ENCODE data around the gene UNC13C. TPM values are rescaled to one million over a fixed set of nuclear protein-coding genes. Genes with fewer than 3 reads are reported as not detected.

UNC13C gene
- total RNA-seq, 1 donor from 2014 or later = 0.26 TPM

DNA sequence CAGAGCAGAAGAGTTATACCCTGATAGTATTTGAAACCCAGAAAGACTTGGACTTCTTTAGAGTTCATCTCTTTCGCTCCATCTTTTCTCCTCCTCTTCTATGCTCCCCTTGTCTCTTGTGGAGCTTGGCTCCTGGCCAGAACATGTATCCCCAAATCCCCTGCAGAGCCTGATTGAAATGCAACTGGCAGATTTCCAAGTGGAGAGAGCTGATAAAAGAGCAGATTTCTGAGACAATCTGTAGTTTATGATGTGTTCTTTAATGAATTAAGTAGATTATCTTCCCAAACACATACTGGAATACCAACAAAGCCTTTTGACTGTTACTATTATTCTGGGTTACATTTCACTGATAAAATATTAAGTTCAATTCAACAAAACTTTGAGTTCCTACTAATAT lies 33.4 kb downstream of the UNC13C start:
- TF ChIP-seq CTCF (IDR thresholded peaks at IDR 0.05; ENCODE audit: insufficient read depth, low read length, severe bottlenecking) = no peak
- no peak for FAIRE-seq
- Histone ChIP-seq H3K4me3 (ENCODE audit: low read depth, low read length) (no peak overlapping the region), H3K36me3 (ENCODE audit: control insufficient read depth, insufficient read depth, low read length) (no peaks in the 10 kb centered on the region), H3K27me3 (ENCODE audit: control insufficient read depth, insufficient read depth, low read length) (no peaks in the 10 kb centered on the region)
- DNase-seq (ENCODE audit: low read depth) = no peak

GRCh38 chr15:54014067-54014655 lies 35.9 kb downstream of the UNC13C start:
- no peak for TF ChIP-seq CTCF (IDR thresholded peaks at IDR 0.05; ENCODE audit: insufficient read depth, low read length, severe bottlenecking)
- Histone ChIP-seq H3K27me3 (ENCODE audit: control insufficient read depth, insufficient read depth, low read length) (no peaks in the 10 kb centered on the region), H3K36me3 (ENCODE audit: control insufficient read depth, insufficient read depth, low read length) (no peaks in the 10 kb centered on the region), H3K4me3 (ENCODE audit: low read depth, low read length) (no peak overlapping the region)
- FAIRE-seq = no peak
- DNase-seq (ENCODE audit: low read depth) = no peak

- TF ChIP-seq CTCF (IDR thresholded peaks at IDR 0.05; ENCODE audit: insufficient read depth, low read length, severe bottlenecking) = no peak
- H3K27me3 ChIP-seq (ENCODE audit: control insufficient read depth, insufficient read depth, low read length) = no peaks in the 10 kb centered on the region
- no peak overlapping the region for H3K4me3 ChIP-seq (ENCODE audit: low read depth, low read length)
- H3K36me3 ChIP-seq (ENCODE audit: control insufficient read depth, insufficient read depth, low read length) = no peaks in the 10 kb centered on the region
- DNase-seq (ENCODE audit: low read depth) = no peak
- no peak for FAIRE-seq
Measured at GRCh38 chr15:54017251-54017650, 39.0 kb downstream of the UNC13C start.

- TF ChIP-seq CTCF (IDR thresholded peaks at IDR 0.05; ENCODE audit: insufficient read depth, low read length, severe bottlenecking) = no peak
- no peaks in the 10 kb centered on the region for H3K27me3 ChIP-seq (ENCODE audit: control insufficient read depth, insufficient read depth, low read length)
- no peaks in the 10 kb centered on the region for H3K36me3 ChIP-seq (ENCODE audit: control insufficient read depth, insufficient read depth, low read length)
- no peak overlapping the region for H3K4me3 ChIP-seq (ENCODE audit: low read depth, low read length)
- DNase-seq (ENCODE audit: low read depth) = no peak
- FAIRE-seq = no peak
Measured at GRCh38 chr15:54017959-54018358, 39.7 kb downstream of the UNC13C start.

DNA sequence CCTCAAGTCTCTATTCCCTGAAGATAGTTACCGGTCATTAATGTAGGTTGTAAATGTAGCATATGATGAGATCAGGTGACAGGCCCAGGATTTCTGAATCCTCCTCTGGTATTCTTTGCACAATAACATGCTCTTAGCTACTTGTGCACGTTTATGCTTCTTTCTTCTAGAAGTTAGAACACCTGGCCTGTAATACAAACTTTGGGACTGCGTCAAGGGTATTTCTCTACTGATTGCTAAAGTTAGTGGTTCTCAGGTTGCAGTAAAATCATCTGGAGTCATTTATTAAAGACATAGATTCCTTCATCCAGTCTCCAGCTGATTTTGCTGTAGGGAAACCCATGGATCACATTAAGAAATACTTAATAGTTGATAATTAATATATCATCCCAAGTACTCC lies 48.0 kb downstream of the UNC13C start:
- Histone ChIP-seq H3K36me3 (ENCODE audit: control insufficient read depth, insufficient read depth, low read length) (no peaks in the 10 kb centered on the region), H3K27me3 (ENCODE audit: control insufficient read depth, insufficient read depth, low read length) (no peaks in the 10 kb centered on the region), H3K4me3 (ENCODE audit: low read depth, low read length) (no peak overlapping the region)
- no peak for DNase-seq (ENCODE audit: low read depth)
- no peak for FAIRE-seq
- TF ChIP-seq CTCF (IDR thresholded peaks at IDR 0.05; ENCODE audit: insufficient read depth, low read length, severe bottlenecking) = no peak

- FAIRE-seq (no peak), DNase-seq (ENCODE audit: low read depth) (peak; percentile 11)
- Histone ChIP-seq H3K4me3 (ENCODE audit: low read depth, low read length) (no peak overlapping the region), H3K27me3 (ENCODE audit: control insufficient read depth, insufficient read depth, low read length) (no peaks in the 10 kb centered on the region), H3K36me3 (ENCODE audit: control insufficient read depth, insufficient read depth, low read length) (no peaks in the 10 kb centered on the region)
- TF ChIP-seq CTCF (IDR thresholded peaks at IDR 0.05; ENCODE audit: insufficient read depth, low read length, severe bottlenecking) = no peak
Measured at GRCh38 chr15:54026891-54027290, 48.6 kb downstream of the UNC13C start.
